Measurements from ENCODE around the gene APLP2.

DNA sequence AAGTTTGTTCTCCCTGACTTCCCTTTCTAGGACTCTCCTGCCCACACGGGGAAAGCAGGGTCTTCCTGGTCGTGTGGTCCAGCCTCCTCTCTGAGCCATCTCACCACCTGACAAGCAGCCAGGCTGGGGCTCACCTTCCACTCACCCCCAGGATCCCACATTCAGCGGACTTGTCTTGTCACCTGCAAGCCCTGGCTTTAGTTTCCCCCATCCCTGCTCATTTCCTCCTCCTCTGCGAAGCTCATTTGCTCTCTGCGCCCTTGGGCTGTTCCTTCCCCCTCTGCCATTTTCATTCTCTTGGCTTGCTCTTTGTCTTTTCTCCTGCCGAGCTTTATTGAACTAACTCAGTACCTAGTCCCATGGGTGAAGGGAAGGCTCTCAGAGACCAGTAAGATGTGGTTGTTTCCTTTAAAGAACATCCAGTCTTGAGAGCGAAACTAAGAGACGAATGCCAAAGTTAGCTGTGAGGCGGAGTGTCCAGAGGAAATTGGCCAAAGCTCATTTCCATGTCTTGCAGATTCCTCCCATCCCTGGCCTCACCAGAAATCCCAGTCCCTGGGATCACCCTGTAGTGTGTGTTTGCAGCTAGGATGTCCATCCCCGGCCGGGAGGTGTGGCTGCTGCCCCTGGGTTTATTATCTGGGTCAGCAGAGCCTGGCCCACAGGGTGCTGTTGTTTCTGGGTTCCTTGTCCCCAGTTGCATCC lies 91.9 kb downstream of the APLP2 start:
- TF ChIP-seq, protein P1, sequence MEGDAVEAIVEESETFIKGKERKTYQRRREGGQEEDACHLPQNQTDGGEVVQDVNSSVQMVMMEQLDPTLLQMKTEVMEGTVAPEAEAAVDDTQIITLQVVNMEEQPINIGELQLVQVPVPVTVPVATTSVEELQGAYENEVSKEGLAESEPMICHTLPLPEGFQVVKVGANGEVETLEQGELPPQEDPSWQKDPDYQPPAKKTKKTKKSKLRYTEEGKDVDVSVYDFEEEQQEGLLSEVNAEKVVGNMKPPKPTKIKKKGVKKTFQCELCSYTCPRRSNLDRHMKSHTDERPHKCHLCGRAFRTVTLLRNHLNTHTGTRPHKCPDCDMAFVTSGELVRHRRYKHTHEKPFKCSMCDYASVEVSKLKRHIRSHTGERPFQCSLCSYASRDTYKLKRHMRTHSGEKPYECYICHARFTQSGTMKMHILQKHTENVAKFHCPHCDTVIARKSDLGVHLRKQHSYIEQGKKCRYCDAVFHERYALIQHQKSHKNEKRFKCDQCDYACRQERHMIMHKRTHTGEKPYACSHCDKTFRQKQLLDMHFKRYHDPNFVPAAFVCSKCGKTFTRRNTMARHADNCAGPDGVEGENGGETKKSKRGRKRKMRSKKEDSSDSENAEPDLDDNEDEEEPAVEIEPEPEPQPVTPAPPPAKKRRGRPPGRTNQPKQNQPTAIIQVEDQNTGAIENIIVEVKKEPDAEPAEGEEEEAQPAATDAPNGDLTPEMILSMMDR (IDR thresholded peaks at IDR 0.05; ENCODE audit: poor library complexity), result no peak
- TF ChIP-seq EZH2phosphoT487 (IDR thresholded peaks at IDR 0.05; ENCODE audit: low read depth, severe bottlenecking, unreplicated experiment) (no peak), EZH2 (IDR thresholded peaks at IDR 0.05; ENCODE audit: borderline replicate concordance) (no peak)

Measured in hepatocyte (in vitro differentiated cells).